ENCODE data around the gene F2RL1. TPM values are rescaled to one million over a fixed set of nuclear protein-coding genes. Genes with fewer than 3 reads are reported as not detected.

F2RL1 gene
- total RNA-seq, 2 donors from 2014 or later = 4.9 to 7.8 TPM

GRCh38 chr5:76845890-76846289 lies 27.1 kb downstream of the F2RL1 start:
- Histone ChIP-seq H3K27me3 (replicated peaks; ENCODE audit: insufficient read depth) (no peaks in the 10 kb centered on the region), H3K36me3 (no peaks in the 10 kb centered on the region), H3K4me1 (replicated peaks) (no peaks in the 10 kb centered on the region), H3K27ac (no peak overlapping the region), H3K9me3 (no peaks in the 10 kb centered on the region), H3K4me3 (no peak overlapping the region)
- TF ChIP-seq POLR2AphosphoS5 (IDR thresholded peaks at IDR 0.05) (no peak), POLR2A (IDR thresholded peaks at IDR 0.05) (no peak), CTCF (IDR thresholded peaks at IDR 0.05) (no peak)
- DNase-seq (ENCODE audit: low spot score) = no peak
- 94% methylated on average over 3 of the region's 3 CpGs for WGBS
- intact Hi-C loops (cut with DNase I) = no loop called here

GRCh38 chr5:76849419-76850291 lies 30.8 kb downstream of the F2RL1 start, which contains the start of gene S100Z:
Gene S100Z (plus strand): TSS chr5:76850014. CDS start chr5:76875360, 25,346 bp downstream.
- no peaks in the 10 kb centered on the region for H3K36me3 ChIP-seq
- H3K27ac ChIP-seq = no peak within 1 kb of the TSS
- DNase-seq (ENCODE audit: low spot score) = no peak
- TF ChIP-seq POLR2AphosphoS5 (IDR thresholded peaks at IDR 0.05) (no peak), CTCF (IDR thresholded peaks at IDR 0.05) (no peak), POLR2A (IDR thresholded peaks at IDR 0.05) (no peak)
- H3K4me3 ChIP-seq = no peak within 1 kb of the TSS
- H3K4me1 ChIP-seq (replicated peaks) = no peaks in the 10 kb centered on the region
- 77% methylated on average over 18 of the region's 18 CpGs for whole genome bisulfite sequencing
- intact Hi-C loops (cut with DNase I) = no loop called here
- H3K9me3 ChIP-seq = no peaks in the 10 kb centered on the region
- no peaks in the 10 kb centered on the region for H3K27me3 ChIP-seq (replicated peaks; ENCODE audit: insufficient read depth)

GRCh38 chr5:76850543-76851145 lies 31.8 kb downstream of the F2RL1 start:
- no peak for DNase-seq (ENCODE audit: low spot score)
- intact Hi-C loops (cut with DNase I) = no loop called here

GRCh38 chr5:76851728-76852369 lies 33.0 kb downstream of the F2RL1 start:
- Histone ChIP-seq H3K4me1 (replicated peaks) (no peaks in the 10 kb centered on the region), H3K36me3 (no peaks in the 10 kb centered on the region), H3K27ac (no peak overlapping the region), H3K4me3 (no peak overlapping the region), H3K9me3 (no peaks in the 10 kb centered on the region), H3K27me3 (replicated peaks; ENCODE audit: insufficient read depth) (no peaks in the 10 kb centered on the region)
- WGBS = 63% methylated on average over 7 of the region's 7 CpGs
- TF ChIP-seq POLR2AphosphoS5 (IDR thresholded peaks at IDR 0.05) (no peak), CTCF (IDR thresholded peaks at IDR 0.05) (no peak), POLR2A (IDR thresholded peaks at IDR 0.05) (no peak)
- DNase-seq (ENCODE audit: low spot score) = no peak
- intact Hi-C loops (cut with DNase I) = no loop called here

More at GRCh38 chr5:76850543-76851145, 31.8 kb downstream of the F2RL1 start:
- Histone ChIP-seq H3K9me3 (no peaks in the 10 kb centered on the region), H3K4me1 (replicated peaks) (no peaks in the 10 kb centered on the region), H3K27me3 (replicated peaks; ENCODE audit: insufficient read depth) (no peaks in the 10 kb centered on the region), H3K36me3 (no peaks in the 10 kb centered on the region), H3K4me3 (no peak overlapping the region), H3K27ac (no peak overlapping the region)
- TF ChIP-seq POLR2A (IDR thresholded peaks at IDR 0.05) (no peak), POLR2AphosphoS5 (IDR thresholded peaks at IDR 0.05) (no peak), CTCF (IDR thresholded peaks at IDR 0.05) (no peak)
- WGBS = 88% methylated on average over 8 of the region's 8 CpGs

Data from prostate gland (tissue), 2 donors.